CD4-positive, alpha-beta T cell treated with Interferon gamma for 1 hour (primary cell): ENCODE results near the gene NRCAM.

ENCODE experiments used
- DNase-seq: peaks from one replicate; pipeline ENCODE4 v3.0.0-alpha.2; 2020

The NRCAM gene

GRCh38 chr7:108457871-108458270 is 1.6 kb upstream of the NRCAM start:
- DNase-seq, result no peak

- DNase-seq, result no peak
These were observed 757 bp upstream of the NRCAM start for GRCh38 chr7:108456845-108457540.

- DNase-seq, result no peak
These were observed 662 bp downstream of the NRCAM start for GRCh38 chr7:108455551-108455997.

- DNase-seq, result no peak
These were observed 1.3 kb downstream of the NRCAM start for GRCh38 chr7:108454674-108455550.

- DNase-seq, result no peak
These were observed 1.9 kb downstream of the NRCAM start for GRCh38 chr7:108454317-108454673.

- DNase-seq, result no peak
These were observed 2.9 kb downstream of the NRCAM start for GRCh38 chr7:108453320-108453719.

GRCh38 chr7:108452707-108453106 is 3.5 kb downstream of the NRCAM start:
- DNase-seq, result no peak

GRCh38 chr7:108451296-108451848 is 4.9 kb downstream of the NRCAM start:
- DNase-seq, result no peak

GRCh38 chr7:108450160-108450559 is 6.1 kb downstream of the NRCAM start:
- no peak for DNase-seq

GRCh38 chr7:108449521-108449920 is 6.7 kb downstream of the NRCAM start:
- no peak for DNase-seq

- DNase-seq, result no peak
These were observed 7.4 kb downstream of the NRCAM start for GRCh38 chr7:108448584-108449505.

- DNase-seq, result no peak
These were observed 14.1 kb downstream of the NRCAM start for GRCh38 chr7:108442039-108442568.

GRCh38 chr7:108441392-108441955 is 14.8 kb downstream of the NRCAM start:
- DNase-seq, result no peak

- DNase-seq, result no peak
These were observed 15.6 kb downstream of the NRCAM start for GRCh38 chr7:108440613-108441012.

GRCh38 chr7:108436906-108437305 is 19.3 kb downstream of the NRCAM start:
- DNase-seq, result no peak

- no peak for DNase-seq
These were observed 22.2 kb downstream of the NRCAM start for GRCh38 chr7:108434010-108434409.

GRCh38 chr7:108431099-108431498 is 25.1 kb downstream of the NRCAM start:
- DNase-seq, result no peak

- DNase-seq, result no peak
These were observed 25.6 kb downstream of the NRCAM start for GRCh38 chr7:108430664-108431063.

- DNase-seq, result no peak
These were observed 28.5 kb downstream of the NRCAM start for GRCh38 chr7:108427766-108428165.

GRCh38 chr7:108425714-108426275 is 30.4 kb downstream of the NRCAM start:
- DNase-seq, result no peak

- DNase-seq, result no peak
These were observed 32.2 kb downstream of the NRCAM start for GRCh38 chr7:108424013-108424412.
